ENCODE results near the gene ZP1. TPM values are rescaled to one million over a fixed set of nuclear protein-coding genes. Genes with fewer than 3 reads are reported as not detected.

Gene ZP1
- total and polyA plus RNA-seq, 4 donors = 0.04 TPM; not detected in 3

DNA sequence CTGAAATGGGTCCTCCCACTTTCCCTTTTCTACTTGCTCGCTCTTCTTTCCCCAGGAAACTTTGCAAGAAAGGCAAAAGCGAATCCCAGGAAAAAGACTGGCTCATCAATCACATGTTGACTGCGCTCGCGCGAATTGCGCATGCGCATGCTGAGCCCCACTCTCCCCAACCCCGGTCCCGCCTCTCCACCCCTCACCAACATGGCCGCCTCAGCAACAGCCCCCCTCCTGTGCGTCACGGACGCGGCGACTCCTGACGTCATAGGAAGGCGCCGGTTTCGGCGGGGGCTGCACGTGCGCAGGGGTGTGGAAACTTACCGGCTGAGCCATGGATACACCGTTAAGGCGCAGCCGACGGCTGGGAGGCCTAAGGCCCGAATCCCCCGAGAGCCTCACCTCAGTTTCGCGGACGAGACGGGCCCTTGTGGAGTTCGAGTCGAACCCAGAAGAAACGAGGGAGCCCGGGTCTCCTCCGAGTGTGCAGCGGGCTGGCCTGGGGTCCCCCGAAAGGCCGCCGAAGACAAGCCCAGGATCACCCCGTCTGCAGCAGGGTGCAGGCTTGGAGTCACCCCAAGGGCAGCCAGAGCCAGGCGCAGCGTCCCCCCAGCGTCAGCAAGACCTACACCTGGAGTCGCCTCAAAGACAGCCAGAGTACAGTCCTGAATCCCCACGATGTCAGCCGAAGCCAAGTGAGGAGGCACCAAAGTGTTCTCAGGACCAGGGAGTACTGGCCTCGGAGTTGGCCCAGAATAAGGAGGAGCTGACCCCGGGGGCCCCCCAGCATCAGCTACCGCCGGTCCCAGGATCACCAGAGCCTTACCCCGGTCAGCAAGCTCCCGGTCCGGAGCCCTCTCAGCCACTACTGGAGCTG, 25.3 kb upstream of the ZP1 start, which contains the start of gene CCDC86:
TSS of gene CCDC86 (plus strand) at position 317 of the 871 bp plus-strand sequence. CDS start at position 329, 12 bp downstream.
- peak within 1 kb of the TSS; percentile 38 to 70 for H3K27ac ChIP-seq (ENCODE audit: low read depth in 1 of 2, low read length in 1 of 2)
- peak within 1 kb of the TSS; percentile 85 for H3K4me3 ChIP-seq
- WGBS, 2 donors = 1% methylated on average over 55 to 57 of the region's 57 CpGs
- TF ChIP-seq, protein P1, sequence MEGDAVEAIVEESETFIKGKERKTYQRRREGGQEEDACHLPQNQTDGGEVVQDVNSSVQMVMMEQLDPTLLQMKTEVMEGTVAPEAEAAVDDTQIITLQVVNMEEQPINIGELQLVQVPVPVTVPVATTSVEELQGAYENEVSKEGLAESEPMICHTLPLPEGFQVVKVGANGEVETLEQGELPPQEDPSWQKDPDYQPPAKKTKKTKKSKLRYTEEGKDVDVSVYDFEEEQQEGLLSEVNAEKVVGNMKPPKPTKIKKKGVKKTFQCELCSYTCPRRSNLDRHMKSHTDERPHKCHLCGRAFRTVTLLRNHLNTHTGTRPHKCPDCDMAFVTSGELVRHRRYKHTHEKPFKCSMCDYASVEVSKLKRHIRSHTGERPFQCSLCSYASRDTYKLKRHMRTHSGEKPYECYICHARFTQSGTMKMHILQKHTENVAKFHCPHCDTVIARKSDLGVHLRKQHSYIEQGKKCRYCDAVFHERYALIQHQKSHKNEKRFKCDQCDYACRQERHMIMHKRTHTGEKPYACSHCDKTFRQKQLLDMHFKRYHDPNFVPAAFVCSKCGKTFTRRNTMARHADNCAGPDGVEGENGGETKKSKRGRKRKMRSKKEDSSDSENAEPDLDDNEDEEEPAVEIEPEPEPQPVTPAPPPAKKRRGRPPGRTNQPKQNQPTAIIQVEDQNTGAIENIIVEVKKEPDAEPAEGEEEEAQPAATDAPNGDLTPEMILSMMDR (IDR thresholded peaks at IDR 0.05; ENCODE audit: control extremely low read depth, extremely low read depth) = no peak
- H3K27me3 ChIP-seq (ENCODE audit: control insufficient read depth in 3 of 3, insufficient read depth in 3 of 3, low read length in 2 of 3) = no peaks in the 10 kb centered on the region
- ATAC-seq (ENCODE audit: insufficient read depth, low FRiP score) = peak; percentile 89
- no peaks in the 10 kb centered on the region for H3K9me3 ChIP-seq (ENCODE audit: control insufficient read depth in 4 of 4, insufficient read depth in 3 of 4, low read length in 3 of 4)
- peaks cover 4 to 32% (median 17%) of the 10 kb centered on the region in 5 donors for H3K4me1 ChIP-seq (ENCODE audit: control insufficient read depth in 5 of 5, insufficient read depth in 5 of 5, low read length in 5 of 5)
- peak within 1 kb of the TSS; percentile 78 to 82 for H3K9ac ChIP-seq (ENCODE audit: insufficient read depth in 1 of 2, low read length in 2 of 2)
- H3K36me3 ChIP-seq (ENCODE audit: control insufficient read depth in 4 of 4, insufficient read depth in 4 of 4, low read length in 4 of 4) = peaks cover 0 to 2% (median 0%) of the 10 kb centered on the region in 4 donors
- peak; percentile 97 to 99 (median 98) for DNase-seq

DNA sequence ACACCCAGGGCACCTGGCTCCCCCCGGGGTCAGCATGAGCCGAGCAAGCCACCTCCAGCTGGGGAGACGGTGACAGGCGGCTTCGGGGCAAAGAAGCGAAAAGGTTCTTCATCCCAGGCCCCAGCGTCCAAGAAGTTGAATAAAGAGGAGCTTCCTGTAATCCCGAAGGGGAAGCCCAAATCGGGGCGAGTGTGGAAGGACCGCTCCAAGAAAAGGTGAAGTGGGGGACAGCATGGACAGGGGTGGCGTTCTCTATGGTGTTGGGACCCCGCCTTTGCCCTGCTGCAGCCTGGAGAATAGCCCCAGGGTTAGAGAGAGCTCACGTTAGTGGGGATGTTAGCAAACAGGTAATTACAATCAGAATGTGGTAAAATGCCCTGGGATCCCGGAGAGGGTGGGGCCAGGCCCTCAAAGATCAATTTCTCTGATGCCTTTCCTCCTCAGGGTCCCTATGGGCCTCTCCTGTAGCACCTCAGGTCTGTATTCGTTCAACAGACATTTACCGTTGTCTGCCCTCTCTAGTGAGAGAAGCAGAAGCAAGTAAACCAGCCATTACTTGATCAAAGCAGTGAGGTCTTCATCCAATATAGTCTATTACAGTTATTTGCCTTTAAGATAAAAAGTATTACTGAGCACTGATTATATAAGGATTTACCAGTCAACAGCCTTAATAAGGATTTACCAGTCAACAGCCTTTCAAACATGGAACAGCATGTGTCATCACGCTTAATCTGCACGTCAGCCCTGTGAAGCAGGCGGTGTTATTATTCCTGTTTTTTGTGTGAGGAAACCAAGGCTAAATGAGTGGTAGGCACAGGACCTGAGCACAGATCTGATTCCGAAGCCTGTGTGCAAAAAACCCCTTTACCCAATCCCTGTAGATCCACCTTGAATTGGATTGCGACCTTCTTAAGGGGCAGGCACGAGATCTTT, 24.4 kb upstream of the ZP1 start:
- ATAC-seq (ENCODE audit: insufficient read depth, low FRiP score) (no peak), DNase-seq (no peak)
- peak overlapping the region; percentile 78 to 82 for H3K9ac ChIP-seq (ENCODE audit: insufficient read depth in 1 of 2, low read length in 2 of 2)
- H3K27ac ChIP-seq (ENCODE audit: low read depth in 1 of 2, low read length in 1 of 2) = peak overlapping the region in 1 of 2 donors; percentile 70
- H3K4me1 ChIP-seq (ENCODE audit: control insufficient read depth in 5 of 5, insufficient read depth in 5 of 5, low read length in 5 of 5) = peaks cover 4 to 32% (median 17%) of the 10 kb centered on the region in 5 donors
- H3K4me3 ChIP-seq = peak overlapping the region; percentile 85
- no peaks in the 10 kb centered on the region for H3K9me3 ChIP-seq (ENCODE audit: control insufficient read depth in 4 of 4, insufficient read depth in 3 of 4, low read length in 3 of 4)
- no peaks in the 10 kb centered on the region for H3K27me3 ChIP-seq (ENCODE audit: control insufficient read depth in 3 of 3, insufficient read depth in 3 of 3, low read length in 2 of 3)
- TF ChIP-seq, protein P1 (IDR thresholded peaks at IDR 0.05; ENCODE audit: control extremely low read depth, extremely low read depth) = no peak
- 16 to 17% methylated on average over 23 of the region's 23 CpGs for WGBS, 2 donors
- peaks cover 0 to 4% (median 0%) of the 10 kb centered on the region in 4 donors for H3K36me3 ChIP-seq (ENCODE audit: control insufficient read depth in 4 of 4, insufficient read depth in 4 of 4, low read length in 4 of 4)

DNA sequence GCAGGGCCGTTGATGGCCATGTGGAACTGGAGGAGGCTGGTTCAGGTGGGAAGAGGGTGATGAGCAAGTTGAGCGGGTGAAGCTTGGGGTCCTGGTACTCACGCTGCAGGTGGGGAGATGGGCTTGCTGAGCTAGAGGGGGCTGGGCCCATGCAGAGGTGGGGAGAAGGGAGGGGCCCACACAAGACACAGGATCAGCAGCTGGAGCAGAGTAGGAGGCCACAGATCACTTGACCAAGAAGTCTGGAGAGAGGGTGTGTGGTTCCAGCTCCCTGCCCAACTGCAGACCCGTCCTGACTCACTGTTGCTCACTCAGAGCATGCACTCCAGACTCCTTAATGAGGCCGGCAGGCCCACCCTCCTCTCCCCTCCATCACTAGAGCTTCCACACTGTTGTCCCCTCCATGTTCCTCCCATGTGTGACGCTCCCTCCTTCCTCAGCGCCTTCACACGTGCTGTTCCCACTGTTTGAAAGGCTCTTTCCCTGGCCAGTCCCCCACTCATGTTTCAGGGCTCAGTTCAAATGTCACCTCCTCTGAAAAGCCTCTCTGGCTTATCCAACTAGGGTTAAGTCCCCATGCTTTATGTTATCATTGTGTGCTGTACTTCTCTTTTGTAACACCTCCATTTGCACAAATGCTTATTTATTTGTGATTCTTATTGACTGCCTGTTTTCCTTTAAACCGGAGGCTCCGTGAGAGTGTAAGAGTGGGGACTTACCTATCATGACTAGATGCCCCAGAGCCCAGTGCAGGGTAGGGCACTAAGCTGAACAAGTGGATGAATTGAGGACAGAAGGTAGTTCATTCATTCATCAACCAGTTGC, 23.1 kb upstream of the ZP1 start:
- peak overlapping the region in 1 of 2 donors; percentile 34 for H3K9ac ChIP-seq (ENCODE audit: insufficient read depth in 1 of 2, low read length in 2 of 2)
- H3K36me3 ChIP-seq (ENCODE audit: control insufficient read depth in 4 of 4, insufficient read depth in 4 of 4, low read length in 4 of 4) = peaks cover 0 to 16% (median 1%) of the 10 kb centered on the region in 4 donors
- H3K27ac ChIP-seq (ENCODE audit: low read depth in 1 of 2, low read length in 1 of 2) = no peak overlapping the region
- TF ChIP-seq, protein P1 (IDR thresholded peaks at IDR 0.05; ENCODE audit: control extremely low read depth, extremely low read depth) = no peak
- no peaks in the 10 kb centered on the region for H3K27me3 ChIP-seq (ENCODE audit: control insufficient read depth in 3 of 3, insufficient read depth in 3 of 3, low read length in 2 of 3)
- ATAC-seq (ENCODE audit: insufficient read depth, low FRiP score) (no peak), DNase-seq (no peak)
- peaks cover 4 to 32% (median 17%) of the 10 kb centered on the region in 5 donors for H3K4me1 ChIP-seq (ENCODE audit: control insufficient read depth in 5 of 5, insufficient read depth in 5 of 5, low read length in 5 of 5)
- 68 to 74% methylated on average over 10 of the region's 10 CpGs for WGBS, 2 donors
- H3K4me3 ChIP-seq = no peak overlapping the region
- H3K9me3 ChIP-seq (ENCODE audit: control insufficient read depth in 4 of 4, insufficient read depth in 3 of 4, low read length in 3 of 4) = no peaks in the 10 kb centered on the region

Data from lung (tissue), 12 donors.